Middle frontal gyrus (tissue), 1 donor: ENCODE measurements around the gene MBP.

ENCODE experiments used
- DNase-seq: peaks from one replicate; pipeline ENCODE4 v3.0.0-alpha.2; 2015; ENCODE audit warnings: low spot score; ENCODE audit errors: extremely low spot score

The MBP gene

DNA sequence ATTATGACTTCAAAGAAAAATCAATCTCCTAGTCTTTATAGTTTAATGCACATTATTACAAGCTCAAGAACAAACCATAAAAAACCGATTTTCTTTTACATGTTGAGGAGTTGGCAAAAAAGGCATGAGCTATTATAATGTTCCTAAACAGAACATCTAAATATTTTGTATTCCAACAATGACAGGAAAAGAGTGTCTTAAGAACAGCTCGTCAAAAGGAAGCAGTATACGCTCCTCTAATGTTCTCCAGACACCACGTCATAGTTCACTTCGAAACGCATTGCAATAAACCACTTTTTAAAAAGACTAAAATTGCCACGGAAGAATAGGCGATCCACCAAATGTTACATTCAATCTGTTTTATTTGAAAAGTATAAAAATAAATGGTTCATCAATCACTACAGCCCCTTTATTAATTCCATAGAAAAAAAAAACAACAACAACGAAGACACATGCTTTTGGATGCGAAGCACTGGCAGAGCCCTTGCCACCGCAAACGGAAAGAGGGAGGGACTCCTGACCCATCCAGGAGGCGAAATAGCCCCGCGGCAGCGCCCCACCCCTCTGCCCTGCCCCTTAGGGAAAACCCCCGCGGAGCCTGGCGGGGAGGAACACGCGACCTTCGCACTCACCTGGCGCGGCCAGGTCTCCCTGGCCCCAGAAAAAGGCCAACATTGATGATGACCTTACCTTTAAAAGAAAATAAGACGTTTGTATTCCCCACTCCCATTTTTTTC is 45.8 kb downstream of the MBP start:
- no peak for DNase-seq

DNA sequence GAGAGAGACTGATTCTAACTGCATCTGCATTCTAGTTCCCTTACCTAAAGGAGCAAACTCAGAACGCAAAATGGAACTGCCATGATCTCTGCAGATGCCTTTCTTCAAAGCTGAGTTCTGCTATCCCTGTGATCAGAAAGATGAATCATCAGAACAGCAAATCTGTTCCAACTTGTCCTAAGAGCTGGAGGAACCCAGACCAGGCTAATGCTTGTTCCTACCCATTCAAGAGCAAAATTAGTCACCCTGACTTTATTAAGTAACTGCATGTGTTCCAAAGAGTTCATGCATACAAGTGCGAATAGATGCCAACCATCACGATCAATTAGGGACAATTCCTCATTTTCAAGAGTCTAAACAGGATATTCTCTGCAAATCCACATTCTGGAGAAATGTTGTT is 46.5 kb downstream of the MBP start:
- no peak for DNase-seq

DNA sequence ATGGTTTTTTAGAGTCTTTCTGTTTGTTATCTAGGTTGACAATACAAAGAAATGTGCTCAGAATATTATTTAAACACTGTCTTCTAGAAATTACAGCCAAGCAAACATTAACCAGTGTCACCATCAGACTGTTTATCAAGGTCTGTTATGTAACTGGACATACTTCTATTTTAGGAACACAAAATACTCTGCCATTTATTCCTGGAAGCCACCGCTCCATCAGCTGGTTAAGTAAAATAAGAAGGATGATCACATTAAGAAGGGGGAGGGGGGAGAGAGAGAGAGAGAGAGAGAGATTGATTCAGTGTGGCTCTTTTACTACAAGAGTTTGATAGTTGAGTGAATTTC is 47.9 kb downstream of the MBP start:
- DNase-seq = no peak

DNA sequence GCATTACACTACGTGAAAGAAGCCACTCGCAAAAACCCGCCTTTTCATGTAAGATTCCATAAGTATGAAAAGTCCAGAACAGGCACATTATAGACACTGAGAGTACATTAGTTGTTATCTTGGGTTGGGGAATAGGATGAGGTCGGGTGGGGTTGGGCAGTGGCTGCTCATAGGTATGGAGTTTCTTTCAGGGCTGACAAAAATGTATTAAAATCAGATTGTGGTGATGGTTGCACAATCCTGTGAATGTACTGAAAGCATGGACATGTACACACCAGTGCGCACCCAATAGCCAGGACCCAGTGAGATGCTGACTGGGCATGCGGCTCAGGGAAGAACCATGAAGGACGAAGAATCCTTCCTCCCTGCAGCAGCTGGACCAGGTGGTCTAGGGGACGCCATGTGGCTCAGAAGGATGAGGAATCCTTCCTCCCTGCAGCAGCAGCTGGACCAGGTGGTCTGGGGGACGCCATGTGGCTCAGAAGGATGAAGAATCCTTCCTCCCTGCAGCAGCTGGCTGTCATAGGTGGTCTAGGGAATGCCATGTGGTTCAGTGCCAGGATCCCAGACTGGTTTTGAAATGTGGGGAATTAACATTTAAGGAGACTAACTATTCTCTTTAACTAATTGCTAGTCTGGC is 50.1 kb downstream of the MBP start:
- no peak for DNase-seq

DNA sequence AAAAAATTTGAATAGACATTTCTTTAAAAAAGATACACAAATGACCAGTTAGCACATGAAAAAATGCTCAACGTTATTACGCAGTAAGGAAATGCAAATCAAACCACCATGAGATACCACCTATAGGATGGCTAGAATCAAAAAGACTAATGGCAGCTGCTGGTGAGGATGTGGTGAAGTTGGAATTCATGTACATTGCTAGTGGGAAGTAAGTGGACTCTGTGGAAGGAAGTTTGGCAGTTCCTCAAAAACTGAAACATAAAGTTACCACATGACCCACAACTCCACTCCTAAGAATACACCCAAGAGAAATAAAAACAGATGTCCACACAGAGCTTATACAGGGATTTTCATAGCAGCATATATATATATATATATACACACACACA is 51.2 kb downstream of the MBP start:
- DNase-seq = no peak

DNA sequence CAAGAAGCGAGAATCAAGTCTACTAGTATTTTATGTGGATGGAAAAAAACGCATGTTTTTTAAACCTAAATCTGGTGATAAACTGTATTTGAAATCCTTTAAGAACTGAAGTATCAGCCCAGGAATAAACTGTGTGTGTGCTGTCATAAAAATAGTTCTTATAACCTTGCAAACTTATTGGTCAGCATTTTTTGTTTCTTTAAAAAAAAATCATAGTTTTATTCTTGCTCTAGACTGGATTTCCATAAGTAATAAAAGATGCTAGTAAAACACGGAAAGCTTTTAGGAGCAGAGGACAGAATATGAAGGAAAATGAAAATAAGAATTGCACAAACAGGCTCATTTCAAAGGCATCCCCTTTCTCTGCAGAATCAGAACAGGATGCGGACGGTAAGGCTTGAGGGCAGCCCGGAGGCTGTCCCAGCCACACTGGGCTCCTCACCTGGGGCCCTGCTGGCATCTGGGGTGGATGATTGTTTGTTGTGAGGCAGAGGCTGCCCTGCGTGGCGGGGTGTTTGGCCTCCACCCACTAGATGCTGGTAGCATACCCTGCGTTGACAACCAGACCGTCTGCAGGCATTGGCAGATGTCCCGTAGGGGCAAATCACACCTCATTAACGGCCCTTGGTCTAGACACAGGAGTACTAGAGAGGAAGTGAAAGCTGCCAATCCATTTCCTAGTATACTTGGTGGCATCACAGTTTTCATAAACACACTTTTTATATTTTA is 52.5 kb downstream of the MBP start:
- DNase-seq = no peak

DNA sequence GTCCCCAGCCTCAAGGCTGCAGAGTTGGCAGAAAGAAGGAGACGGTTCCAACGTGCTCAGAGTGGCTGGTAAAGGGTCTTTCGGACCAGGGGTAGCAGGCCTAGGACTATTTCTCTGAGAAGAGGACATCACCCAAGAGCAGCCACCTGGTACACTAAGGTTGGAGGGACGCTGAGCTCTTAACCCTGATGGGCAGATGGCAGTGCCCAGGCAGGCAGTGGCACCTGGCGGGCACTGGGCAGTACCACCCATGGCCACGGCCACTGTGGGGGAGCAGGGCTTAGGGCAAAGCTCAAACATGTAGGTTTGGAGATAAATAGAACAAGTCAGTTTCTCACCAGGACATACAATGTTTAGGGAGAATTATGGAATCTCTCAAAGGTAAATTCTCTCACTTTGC is 53.5 kb downstream of the MBP start:
- no peak for DNase-seq

DNA sequence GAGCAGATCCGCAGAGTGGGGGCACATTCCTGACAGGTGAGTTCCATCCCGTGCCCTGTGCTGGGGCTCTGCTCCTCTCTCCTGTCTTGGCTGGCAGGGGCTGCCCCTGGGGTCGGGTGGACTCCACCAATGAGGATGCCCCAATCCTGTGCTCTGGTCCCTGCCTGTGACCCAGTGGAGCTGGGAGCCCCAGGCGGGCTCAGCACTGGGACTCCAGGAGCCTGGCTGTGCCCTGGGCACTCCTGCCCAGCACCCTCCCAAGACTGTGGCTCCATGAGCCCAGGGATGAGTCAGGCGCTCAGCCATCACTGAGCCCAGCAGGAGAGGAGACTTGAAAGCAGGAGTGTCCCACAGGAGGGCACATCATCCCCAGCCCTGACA is 53.9 kb downstream of the MBP start:
- DNase-seq = no peak

DNA sequence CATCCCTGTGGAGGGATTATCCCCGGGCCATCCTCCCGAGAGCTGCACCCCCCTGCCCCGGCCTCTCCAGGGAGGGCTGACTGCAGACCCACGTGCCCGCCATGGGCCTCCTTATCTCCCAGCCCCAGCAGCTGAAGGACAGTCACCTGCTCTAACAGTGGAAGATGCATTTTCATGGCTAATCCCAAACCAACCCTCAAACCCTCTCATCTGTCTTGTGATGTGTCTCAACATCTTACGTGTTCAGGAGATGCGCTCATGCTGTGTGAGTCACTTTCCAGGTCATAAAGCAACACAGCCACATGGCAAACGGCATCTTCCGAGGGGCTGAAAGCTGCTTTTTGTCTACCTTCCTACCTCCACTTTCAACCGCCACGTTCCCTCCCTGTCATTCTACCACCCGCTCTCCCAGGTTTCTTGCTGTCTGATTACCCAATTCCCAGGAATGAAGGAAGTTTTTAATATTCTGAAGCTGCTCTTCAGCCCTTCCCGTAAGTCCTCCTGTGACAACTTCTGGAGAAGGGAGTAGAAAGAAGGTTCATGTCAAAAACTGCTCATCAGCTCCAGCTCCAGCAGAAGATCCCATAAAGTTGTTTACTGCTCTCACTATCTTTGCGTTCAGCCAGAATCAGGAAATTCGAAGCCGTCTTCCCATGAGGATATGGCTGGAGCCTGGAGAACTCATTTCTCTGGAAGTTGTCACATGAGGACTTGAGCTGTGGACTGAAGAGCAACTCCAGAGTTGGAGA is 54.5 kb downstream of the MBP start:
- no peak for DNase-seq

DNA sequence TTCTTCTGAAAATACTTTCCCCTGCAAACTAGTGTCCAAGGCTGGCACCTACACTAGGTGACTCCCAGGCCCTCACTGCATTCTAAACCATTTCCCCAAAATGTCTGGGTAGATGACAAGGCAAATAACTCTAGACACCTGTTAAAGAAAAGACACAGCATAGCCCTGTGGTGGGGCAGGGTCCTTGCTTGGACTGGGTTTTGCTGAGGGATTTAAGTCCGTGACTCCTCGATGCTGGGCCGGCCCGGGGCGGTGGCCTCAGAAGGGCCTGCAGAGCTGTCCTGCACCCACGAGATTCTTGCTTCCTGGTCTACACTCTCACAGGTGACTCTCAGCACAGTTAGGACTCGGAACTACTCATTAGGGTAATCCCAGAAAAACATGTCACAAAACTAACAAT is 55.2 kb downstream of the MBP start:
- DNase-seq = no peak

DNA sequence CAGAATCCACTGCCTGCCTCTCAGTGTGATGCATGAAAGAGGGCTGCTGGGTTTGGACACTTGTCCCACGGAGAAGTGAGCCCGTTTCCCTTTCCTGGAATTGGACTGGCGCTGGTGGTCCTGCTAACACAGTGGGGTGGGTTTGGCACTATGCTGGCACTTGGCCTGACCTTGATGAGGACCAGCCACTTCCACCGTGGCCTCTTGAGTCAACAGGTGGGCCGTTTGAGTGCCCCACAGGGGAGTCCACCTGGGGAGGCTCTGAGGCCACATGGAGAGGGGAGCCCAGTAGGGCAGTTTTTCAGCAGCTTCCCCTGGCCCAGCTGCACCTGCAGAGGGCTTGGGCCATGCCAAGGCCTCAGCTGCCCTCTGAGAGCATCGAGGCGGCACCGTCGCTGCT is 56.5 kb downstream of the MBP start:
- no peak for DNase-seq

DNA sequence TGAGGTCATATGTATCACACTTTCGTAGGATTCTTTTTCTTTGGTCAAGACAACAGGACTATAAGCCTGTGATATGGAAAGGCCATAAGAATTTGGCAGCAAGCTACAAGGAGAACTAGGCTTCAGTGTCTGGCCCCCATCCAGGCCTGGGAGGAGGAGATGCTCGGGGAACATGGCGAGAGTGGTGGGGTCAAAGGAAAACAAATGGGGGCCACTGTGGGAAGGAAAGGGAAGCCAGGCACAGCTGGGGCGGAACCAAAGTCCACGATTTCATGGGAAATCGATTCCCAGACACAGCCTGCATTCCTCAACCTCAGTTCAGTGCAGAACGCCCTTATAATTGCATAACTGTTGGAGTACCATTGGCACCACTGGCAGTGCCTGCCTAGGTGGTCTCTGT is 58.2 kb downstream of the MBP start:
- DNase-seq = no peak

DNA sequence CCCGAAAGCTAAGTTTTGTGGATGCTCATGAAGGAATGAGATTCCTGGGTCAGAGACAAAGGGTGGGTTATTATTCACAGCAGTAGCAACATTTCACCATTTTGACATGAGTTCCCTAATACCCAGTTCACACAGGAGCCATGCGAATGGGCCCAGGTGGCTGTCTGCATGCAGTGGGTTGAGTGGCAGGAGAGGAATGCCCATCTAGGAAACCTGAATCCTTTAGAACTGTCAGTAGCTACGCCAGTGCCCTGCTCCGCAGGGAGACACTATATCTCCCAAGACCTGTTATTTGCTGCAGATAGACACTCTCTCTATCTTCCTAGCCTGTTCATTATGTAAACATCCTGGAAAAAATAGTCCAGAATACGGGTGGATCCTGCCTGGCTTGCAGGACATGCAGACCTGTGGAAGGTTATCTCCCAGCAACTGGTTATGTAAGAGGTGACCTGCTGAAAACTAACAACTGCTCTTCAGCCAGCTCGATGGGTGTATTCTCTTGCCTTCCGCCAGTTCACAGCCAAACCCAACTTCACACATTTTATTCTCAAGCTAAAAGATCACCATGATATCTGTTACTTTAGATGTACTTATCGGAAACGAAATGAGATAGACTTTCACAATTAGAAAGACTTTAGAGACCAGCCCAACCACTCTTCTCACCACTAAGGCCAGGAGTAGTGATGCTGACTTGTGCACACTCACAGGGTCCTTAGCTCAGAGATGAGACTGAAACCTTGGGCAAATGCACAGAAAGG is 59.1 kb downstream of the MBP start:
- no peak for DNase-seq

DNA sequence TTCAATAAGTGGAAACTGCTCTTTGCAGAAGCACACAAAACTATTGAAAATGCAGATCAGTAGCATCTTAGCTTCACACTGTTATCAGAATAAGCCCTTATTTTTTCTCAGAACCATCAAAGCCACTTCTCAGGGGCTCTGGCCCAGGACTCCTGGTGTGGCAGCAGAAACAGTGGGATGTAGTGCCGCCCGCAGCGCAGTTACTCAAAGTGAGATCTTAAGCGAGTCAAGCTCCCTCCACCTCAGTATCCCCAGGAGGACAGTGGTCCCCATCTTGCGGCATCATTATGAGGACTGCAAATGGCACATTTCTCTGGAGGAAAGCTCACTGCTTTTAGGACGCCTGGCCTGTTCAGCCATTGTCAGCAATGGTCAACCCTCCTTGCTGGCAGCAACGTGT is 60.0 kb downstream of the MBP start:
- no peak for DNase-seq

DNA sequence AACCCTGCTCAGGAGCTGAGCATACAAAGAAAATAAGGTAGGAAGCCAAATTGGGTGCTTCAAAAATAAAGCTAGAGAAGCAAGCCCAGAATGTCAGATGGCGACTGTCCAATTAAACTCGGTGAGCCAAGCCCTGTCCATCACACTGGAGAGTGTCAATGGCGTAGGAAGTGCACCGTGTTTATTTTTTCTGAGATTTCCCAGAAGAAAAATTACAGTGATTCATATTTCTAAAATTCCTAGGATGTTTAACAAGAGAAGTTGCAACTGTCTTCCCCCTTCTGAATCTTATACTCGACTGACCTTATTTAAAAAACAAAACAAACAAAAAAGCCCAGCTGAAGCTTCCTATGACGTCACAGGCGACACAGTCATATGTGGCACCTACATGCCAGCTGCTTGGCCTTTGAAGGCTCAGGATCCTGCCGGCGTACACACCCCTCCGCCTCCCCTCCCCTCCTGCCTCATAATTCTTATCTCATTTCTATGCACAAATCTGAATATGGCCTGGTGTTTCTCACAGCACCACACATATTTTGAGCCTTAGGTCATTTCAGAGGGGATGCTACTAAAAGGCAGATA is 60.8 kb downstream of the MBP start:
- no peak for DNase-seq

DNA sequence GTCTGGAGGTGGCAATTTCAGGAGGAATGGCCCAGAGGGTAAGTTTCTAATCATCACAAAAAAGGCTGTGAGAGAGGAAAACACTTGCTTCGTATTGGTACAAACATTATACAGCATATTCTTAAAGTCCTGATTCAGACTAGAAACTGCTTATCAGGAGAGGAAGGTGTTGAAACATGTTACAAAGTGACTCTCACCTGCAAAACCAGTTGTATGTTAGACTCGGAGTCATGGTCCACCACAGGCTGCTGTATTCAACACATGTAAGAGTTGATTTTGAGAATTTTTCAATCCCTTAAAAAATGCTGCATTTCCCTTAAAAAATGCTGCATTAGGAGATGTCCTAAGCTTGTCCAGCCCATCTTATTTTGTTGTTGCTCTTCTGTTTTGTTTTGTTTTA is 61.5 kb downstream of the MBP start:
- no peak for DNase-seq

DNA sequence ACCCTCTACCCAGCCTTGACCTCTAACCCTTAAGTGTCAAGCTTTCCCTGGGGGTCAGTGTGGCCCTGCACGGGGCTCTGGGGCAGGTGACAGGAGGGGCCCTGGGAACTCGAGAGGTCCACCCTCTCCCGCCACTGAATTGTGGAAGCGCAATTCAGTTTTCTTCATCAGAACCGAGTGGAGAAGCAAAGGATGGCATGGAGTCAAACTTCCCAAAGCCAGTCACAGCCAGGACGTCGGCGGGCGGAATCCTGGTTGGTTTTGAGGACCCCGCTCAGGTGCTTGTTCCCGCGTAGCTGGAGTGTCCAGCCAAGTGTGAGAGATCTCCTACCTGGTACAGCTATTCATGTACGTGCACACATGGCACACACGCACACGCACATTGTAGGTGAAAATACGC is 62.0 kb downstream of the MBP start:
- no peak for DNase-seq

DNA sequence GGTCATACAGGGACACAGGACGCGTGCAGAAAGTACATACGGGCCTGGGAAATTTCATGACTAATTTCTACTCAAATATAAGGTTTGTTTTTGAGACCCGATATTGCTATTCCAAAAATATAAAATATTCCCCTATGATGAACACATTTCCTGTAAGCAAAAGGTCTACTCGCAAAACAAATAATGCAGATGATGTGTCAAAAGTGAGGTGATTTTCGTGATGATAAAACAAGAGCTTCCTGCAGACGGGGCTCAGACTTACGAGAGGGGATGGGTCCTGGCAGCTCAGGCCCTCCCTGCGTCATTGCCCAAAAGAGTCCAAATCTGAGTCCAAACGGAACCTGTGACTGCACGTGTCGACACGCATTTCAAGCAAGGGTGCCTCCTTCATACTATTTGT is 62.7 kb downstream of the MBP start:
- no peak for DNase-seq

DNA sequence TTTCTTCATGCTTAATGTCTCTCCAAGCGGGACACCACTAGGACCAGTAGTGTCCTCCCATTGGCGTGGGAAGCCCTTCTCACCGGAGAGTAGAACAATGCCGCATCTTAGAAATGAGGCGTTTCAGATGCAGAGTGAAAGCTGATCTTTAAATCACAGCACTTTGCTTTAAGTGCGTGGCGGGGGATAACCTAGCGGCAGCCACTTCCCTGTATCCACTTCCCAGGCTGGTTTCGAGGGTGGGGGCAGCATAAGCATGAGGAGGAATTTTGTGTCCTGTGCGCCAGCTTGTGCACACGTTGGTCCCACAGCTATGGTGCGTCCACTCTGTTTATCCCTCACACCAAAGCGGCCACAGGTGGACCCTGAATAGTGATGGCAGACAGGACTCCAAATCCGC is 63.1 kb downstream of the MBP start:
- no peak for DNase-seq

DNA sequence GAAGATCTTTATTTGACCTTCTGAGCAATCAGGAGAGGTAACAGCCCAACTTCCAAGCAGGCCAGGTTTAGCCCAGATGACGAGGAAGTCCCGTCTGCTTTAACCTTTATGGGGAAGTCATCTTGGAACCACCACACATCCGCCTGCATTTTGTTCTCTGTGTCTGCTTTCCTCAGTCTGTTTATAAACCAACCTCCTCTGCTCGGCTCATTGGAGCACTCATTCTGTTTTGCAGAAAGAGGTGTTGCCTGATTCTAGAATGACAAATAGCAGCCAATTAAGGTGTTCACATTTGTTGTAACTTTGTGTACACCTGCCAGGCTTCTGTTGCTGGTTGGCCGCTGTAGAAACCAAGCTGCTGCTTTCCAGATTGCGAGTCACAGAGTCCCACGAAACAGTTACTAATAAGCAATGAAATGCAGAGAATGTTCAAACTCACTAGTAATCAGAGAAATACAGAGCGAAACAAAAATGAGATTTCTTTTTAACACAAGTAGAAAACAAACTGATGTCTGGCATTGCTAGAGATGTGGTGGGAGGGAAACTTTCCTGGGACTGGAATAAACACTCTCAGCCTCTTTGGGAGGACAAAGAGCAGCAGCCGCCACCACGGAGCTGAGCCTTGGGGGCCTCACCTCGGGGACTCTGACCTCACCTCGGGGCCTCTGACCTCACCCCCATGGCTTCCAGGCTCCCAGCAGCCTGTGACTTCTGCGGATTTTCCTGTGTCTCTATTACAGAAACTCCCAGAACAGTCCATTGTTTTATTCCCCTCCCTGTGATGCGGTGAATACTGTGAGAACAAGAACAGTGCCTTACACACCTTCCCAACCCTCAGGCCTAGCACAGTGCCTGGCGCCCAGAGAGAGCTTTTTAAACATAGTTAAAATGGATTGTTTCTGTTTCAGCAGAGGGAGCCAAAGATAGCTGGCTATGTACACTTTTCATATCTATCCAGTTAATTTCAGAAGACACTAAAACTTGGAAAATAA is 64.0 kb downstream of the MBP start:
- no peak for DNase-seq
